AG04449 (cell line): ENCODE data around the gene DOCK4.

Experiments
- CTCF ChIA-PET: fragments of 350-600 bp; formaldehyde crosslinking; extraction: SDS; loops from one replicate; lab custom pipeline; 2021; ENCODE audit warnings: antibody characterized with exemption; lab: Yijun Ruan, JAX
- POLR2A ChIA-PET: fragments of 400-600, 350-600 bp; formaldehyde crosslinking; extraction: SDS; loops from one replicate; lab custom pipeline; 2020; ENCODE audit warnings: antibody characterized with exemption, inconsistent platforms; lab: Yijun Ruan, JAX
- DNase-seq: peaks from one replicate; pipeline ENCODE4 v3.0.0-alpha.2; 2010; ENCODE audit warnings: low read depth, low spot score
- H3K4me3 ChIP-seq: 2 replicates; pipeline ENCODE4 v1.5.1; 2011; ENCODE audit warnings: low read depth, mild to moderate bottlenecking, control low read depth, low read length
- TF ChIP-seq, protein P1 (sequence below): IDR thresholded peaks from one replicate; pipeline ENCODE4 v1.5.1; 2011; ENCODE audit warnings: mild to moderate bottlenecking, moderate library complexity, low read length, control low read depth, inconsistent platforms; ENCODE audit not compliant: insufficient read depth; ENCODE audit errors: missing control alignments

The DOCK4 gene

GRCh38 chr7:112161253-112162141, 44.7 kb downstream of the DOCK4 start:
- H3K4me3 ChIP-seq, result no peak overlapping the region
- TF ChIP-seq, protein P1, sequence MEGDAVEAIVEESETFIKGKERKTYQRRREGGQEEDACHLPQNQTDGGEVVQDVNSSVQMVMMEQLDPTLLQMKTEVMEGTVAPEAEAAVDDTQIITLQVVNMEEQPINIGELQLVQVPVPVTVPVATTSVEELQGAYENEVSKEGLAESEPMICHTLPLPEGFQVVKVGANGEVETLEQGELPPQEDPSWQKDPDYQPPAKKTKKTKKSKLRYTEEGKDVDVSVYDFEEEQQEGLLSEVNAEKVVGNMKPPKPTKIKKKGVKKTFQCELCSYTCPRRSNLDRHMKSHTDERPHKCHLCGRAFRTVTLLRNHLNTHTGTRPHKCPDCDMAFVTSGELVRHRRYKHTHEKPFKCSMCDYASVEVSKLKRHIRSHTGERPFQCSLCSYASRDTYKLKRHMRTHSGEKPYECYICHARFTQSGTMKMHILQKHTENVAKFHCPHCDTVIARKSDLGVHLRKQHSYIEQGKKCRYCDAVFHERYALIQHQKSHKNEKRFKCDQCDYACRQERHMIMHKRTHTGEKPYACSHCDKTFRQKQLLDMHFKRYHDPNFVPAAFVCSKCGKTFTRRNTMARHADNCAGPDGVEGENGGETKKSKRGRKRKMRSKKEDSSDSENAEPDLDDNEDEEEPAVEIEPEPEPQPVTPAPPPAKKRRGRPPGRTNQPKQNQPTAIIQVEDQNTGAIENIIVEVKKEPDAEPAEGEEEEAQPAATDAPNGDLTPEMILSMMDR, result no peak
- ChIA-PET CTCF (no interaction called here), POLR2A (no interaction called here)
- no peak for DNase-seq

- POLR2A ChIA-PET, result no interaction called here
Observed at GRCh38 chr7:112160771-112161150, 45.4 kb downstream of the DOCK4 start.

GRCh38 chr7:112160130-112160770, 45.9 kb downstream of the DOCK4 start:
- DNase-seq, result no peak
- TF ChIP-seq, protein P1, result no peak
- POLR2A ChIA-PET, result no interaction called here
- CTCF ChIA-PET, result no interaction called here
- H3K4me3 ChIP-seq, result no peak overlapping the region

More at GRCh38 chr7:112160771-112161150, 45.4 kb downstream of the DOCK4 start:
- no peak for DNase-seq
- TF ChIP-seq, protein P1, result no peak
- H3K4me3 ChIP-seq, result no peak overlapping the region
- CTCF ChIA-PET, result no interaction called here

GRCh38 chr7:112159351-112159750, 46.8 kb downstream of the DOCK4 start:
- no peak overlapping the region for H3K4me3 ChIP-seq
- POLR2A ChIA-PET, result no interaction called here
- CTCF ChIA-PET, result no interaction called here
- DNase-seq, result no peak
- TF ChIP-seq, protein P1, result no peak

- POLR2A ChIA-PET, result no interaction called here
- TF ChIP-seq, protein P1, result no peak
- peak; percentile 44 for DNase-seq
- CTCF ChIA-PET, result no interaction called here
- no peak overlapping the region for H3K4me3 ChIP-seq
Observed at GRCh38 chr7:112157072-112157471, 49.1 kb downstream of the DOCK4 start.

DNA sequence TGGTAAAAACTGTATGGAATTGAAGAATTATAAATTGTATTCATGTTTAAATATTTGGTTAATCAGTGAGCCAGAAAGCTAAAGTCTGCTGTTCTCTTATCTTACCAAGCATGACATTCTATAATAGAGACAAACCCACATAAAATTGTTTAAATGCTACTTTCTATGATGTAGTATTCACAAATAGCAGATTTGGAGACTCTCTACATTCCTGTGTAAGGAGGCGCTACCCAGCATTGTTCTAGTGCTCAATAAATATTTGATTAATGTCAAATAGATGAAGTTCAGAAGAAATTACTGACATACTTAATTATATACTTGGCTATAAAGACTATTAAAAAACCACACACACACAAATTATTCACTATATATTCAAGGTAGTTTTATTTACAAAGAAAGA, 49.8 kb downstream of the DOCK4 start:
- no peak for DNase-seq
- CTCF ChIA-PET, result no interaction called here
- no peak overlapping the region for H3K4me3 ChIP-seq
- TF ChIP-seq, protein P1, result no peak
- POLR2A ChIA-PET, result no interaction called here
